Midbrain (tissue), 1 donor: ENCODE data around the gene ACSL1.
"Not testable (repeated sequence)": the region's sequence is repeated elsewhere in the genome, so short reads cannot be mapped to it uniquely, and the experiment has no call there.

ENCODE experiments used
- DNase-seq: peaks from one replicate; lab custom pipeline; 2025; lab: John Stamatoyannopoulos, UW

The ACSL1 gene

DNA sequence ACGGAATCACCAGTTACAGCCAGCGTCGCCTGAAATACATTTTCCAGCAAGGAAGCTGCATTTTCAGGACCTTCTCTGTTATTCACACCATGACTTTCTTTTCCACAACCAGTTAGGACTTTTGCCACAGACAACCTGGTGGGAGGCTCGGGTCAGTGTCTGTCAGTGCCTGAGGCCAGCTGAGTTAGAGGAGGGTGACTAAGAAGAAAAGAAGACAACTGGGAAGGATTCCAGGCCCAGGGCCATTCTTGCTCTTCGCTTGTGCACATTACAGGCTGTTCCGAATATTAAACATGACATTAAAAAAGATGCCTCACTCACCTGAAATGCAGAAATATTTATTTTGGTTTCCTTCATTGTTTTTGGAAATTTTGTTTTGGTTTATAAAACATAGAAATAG is 70.5 kb downstream of the ACSL1 start:
- DNase-seq = no peak

DNA sequence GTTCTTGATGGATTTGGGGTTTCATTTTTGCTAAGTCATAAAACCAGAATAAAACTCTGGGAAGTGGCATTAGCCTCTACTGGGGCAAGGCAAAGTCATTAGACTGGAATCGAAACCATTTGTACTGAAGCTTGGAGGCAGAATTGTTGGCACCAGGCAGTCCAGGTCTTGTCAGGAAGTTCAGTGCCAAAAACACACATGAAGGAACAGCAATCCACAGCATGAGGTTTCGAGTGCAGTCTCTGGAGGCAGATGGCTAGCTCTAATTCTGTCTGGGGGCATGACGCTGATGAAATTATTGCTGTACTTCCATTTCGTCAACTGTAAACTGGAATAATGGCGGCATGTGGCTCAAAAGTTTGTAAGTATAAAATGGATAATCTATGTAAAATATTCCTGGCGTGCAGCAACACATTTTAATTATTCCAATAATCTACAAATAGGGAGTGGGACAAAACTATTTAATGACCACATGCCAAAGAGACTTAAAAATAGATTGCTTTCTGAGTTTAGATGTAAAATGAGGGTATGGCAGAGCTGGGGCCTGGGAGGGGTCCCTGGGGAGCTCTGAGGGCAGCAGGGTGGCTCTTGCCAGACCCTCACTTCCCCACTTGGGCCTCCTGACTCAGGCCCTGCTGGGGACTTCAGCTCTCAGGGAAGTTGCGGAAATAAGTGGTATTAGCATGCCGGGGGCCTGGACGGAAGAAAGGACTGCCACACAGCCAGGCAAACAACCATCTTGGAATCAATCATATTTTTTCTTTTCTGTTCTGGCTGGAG is 73.1 kb downstream of the ACSL1 start:
- DNase-seq = no peak

DNA sequence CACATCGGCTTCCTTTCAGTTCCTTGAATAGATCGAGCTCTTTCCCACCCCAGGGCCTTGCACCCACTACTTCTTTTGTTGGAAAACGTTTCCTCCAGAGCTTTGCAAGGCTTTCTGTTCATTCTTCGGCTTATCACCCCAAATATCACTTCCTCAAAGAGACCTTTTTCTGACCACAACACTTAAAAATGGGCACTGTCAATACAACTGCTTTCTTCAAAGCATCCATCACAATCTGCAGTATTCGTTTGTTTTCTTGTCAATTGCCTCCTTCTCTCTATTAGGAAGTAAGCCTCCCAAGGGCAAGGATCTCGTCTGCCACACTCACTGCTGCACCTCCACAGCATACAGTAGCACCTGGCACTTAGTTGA is 74.2 kb downstream of the ACSL1 start:
- DNase-seq = no peak

DNA sequence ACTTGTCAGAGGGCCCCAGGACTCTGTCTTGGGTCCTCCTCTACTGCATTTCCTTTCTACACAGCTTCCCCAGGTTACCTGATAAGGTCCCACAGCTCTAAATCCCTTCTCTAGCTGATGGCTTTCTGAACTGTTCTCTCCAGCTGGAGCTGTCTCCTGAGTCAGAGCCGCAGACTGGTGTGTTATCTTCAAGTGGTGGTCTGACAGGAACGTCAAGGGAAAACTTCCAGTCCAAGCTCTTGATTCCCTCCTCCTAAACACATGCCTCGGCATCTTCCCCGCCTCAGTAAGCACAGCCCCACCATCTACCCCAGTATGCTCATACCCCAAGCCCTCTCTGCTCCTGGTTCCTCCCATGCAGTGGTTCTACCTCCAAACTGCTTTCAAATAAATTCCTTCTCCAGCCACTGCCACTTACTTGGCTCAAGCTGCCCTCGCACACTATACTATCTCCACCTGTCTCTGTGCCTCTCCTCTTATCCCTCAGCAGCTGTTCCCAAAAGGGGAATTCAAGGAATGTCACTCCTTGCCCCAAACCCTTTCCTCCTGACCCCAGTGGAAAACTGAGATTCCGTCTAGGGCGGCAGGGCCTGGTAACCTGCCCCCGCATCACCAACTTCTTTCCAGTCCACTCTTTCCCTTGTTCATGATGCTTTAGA is 74.7 kb downstream of the ACSL1 start:
- DNase-seq = no peak

DNA sequence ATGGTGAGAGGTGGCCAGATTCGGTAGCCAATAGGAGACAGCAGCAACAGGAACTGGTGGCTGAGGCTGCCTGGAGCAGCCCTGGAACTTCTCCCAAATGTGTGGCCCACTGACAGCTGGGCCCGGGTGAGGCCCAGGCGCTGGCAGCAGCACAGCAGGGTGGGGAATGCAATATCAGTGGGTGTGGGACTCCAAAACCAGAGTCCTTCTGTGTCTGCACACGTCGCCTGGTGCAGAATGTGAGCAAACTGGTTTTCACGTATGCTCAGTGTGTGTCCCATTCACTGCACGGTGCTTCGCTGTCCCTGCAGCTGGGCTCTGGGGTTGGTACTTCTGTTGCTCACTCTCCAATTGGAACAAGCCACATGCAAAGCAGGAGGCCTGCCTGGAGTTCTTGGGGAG is 77.5 kb downstream of the ACSL1 start:
- no peak for DNase-seq

DNA sequence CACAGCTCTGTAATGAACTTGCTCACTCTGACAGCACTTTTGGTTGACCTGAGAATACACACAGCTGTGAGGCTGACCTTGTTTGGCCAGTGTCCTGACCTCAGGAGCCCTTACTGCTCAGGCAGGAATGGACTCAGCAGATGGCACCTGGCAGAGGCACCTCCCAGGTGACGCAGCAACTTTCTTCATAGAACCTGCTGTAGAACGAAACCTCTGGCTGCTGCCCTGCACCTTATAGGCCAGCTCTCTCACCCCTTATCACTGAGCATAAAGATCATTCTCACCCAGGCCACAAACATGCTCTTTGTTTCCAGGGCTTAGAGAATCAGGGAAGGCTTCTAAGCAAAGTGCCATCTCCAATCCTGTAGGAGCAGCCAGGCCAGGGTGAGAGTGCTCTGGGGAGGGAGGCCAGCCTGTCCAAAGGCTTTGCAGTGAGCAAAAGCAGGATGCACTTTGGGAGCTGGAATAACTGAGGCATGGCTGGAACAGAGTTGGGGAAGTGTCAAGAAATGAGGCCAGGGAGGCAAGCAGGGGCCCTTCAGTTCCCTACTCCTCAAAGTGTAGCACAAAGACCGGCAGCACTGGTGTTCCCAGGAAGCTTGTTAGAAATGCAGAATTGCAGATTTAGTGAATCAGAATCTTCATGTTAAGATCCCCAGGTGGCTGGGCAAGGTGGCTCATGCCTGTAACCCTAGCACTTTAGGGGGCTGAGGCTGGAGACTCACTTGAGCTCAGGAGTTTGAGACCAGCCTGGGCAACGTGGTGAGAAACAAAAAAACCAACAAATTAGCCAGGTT is 78.5 kb downstream of the ACSL1 start:
- DNase-seq = no peak

DNA sequence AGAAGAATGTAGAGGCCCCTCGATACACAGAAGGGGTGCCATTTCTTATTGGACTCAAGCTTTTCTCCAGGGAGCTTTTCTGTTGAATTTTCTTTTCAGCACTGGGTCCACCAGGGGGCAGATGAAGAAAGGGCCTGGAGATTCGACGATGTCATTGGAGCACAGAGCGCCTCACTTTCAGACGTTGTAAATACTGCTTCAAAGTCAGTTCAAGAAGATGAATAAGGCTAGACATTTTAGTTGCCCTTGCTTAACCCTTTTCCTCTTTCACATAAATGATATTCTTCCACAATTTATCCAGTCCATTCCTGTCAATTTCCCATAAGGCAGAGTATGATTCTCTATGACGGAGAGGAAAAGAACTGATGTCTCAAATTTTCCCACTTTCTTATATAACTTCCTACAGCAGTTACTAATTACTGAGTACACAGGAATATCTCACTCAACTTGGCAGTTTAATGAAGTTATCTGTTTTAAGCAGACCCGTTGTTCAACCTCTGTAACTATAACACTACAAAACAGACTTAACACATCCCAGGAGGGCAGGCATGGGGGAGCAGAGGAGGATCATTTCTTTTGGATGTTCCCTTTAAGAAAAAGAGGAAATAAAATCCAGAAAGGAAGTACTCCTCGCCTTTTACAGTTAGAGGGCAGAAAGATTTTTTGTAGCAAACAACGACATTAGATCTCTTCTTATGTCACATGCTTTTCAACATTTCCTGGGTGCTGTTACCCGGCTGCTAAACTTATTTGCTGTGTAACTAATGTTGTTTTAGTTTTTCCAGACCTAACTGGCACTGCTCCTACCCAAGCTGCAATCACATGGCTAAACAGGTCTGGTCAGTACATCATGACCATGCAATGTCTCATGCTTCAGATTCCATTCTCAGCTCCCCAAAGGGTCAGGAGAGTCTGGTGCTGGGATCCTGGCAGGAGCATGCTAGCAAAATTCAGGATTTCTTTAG is 79.7 kb downstream of the ACSL1 start:
- DNase-seq = peak; percentile 77

DNA sequence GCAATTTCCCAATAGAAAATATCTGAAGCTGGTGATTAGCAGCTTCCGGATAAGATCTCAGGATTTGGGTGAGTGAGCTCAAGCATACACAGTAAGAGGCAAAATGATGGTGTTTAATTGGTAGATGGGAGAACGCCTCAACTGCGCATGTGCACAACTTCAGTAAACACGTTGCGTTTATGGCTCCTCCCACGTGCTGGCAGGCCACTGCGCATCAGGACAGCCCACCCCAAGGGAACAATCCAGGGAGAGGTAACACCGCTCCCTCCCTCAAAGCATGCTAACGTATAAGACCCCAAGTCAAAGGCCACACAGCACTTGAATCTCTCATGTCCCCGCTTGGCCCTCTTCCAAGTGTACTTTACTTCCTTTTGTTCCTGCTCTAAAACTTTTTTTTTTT is 81.5 kb downstream of the ACSL1 start:
- no peak for DNase-seq

DNA sequence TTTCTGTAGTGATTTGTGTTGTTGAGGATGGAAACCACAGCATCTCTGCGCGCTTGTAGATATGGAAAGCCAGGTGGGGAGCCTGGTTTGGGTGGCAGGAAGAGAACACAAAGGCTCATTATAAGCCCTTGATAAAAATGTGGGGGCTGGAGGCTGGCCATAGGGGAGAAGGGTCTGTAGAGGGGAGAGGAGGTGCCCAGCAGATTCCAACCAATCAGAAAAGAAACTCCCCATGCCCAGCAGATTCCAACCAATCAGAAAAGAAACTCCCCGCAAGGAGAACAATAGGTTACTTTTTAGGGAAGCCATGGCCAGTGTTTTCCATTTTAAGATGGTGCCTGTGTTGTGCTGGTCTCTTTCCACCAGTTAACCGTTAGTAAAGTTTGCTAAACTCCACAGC is 82.1 kb downstream of the ACSL1 start:
- DNase-seq = no peak

DNA sequence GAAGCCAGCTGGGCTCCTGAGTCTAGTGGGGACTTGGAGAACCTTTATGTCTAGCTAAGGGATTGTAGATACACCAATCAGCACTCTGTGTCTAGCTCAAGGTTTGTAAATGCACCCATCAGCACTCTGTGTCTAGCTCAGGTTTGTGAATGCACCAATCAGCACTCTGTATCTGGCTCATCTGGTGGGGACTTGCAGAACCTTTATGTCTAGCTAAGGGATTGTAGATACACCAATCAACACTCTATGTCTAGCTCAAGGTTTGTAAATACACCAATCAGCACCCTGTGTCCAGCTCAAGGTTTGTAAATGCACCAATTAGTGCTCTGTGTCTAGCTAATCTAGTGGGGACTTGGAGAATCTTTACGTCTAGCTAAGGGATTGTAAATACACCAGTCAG is 84.1 kb downstream of the ACSL1 start:
- not testable (repeated sequence) for DNase-seq

DNA sequence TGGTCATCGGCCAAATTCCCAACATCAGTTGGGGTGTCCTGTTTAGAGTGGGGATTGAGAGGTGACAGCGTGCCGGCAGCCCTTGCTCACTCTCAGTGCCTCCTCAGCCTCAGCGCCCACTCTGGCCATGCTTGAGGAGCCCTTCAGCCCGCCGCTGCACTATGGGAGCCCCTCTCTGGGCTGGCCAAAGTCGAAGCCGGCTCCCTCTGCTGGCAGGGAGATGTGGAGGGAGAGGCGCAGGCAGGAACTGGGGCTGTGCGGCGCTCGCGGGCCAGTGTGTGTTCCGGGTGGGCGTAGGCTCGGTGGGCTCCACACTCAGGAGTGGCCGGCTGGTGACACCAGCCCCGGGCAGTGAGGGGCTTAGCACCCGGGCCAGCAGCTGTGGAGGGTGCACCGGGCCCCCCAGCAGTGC is 84.8 kb downstream of the ACSL1 start:
- DNase-seq = no peak

DNA sequence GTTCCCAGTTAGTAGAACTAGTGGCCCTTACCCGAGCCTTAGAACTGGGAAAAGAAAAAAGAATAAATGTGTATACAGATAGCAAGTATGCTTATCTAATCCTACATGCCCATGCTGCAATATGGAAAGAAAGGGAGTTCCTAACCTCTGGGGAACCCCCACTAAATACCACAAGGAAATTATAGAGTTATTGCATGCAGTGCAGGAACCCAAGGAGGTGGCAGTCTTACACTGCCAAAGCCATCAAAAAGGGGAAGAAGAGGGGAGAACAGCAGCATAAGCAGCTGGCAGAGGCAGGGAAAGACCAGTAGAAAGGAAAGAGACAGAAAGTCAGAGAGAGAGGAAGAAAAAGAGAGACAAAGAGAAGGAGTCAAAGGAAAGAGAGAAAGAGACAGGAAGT is 86.2 kb downstream of the ACSL1 start:
- not testable (repeated sequence) for DNase-seq

DNA sequence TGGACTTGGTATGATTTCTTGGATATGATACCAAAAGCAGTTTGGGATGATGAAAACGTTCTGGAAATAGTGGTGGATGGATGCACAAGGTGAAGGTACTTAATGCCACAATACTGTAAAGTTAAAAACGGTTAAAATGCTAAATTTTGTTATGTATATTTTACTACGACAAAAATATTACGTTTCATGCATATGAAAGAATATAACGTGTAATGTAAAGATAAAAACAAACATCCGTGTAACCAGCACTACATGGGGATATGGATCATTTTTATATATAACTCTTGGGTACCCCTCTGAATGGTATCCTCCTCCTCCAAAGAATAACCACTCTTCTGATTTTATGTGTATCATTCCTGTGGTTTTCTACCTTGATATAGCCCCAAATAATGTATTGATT is 91.0 kb downstream of the ACSL1 start:
- DNase-seq = no peak

DNA sequence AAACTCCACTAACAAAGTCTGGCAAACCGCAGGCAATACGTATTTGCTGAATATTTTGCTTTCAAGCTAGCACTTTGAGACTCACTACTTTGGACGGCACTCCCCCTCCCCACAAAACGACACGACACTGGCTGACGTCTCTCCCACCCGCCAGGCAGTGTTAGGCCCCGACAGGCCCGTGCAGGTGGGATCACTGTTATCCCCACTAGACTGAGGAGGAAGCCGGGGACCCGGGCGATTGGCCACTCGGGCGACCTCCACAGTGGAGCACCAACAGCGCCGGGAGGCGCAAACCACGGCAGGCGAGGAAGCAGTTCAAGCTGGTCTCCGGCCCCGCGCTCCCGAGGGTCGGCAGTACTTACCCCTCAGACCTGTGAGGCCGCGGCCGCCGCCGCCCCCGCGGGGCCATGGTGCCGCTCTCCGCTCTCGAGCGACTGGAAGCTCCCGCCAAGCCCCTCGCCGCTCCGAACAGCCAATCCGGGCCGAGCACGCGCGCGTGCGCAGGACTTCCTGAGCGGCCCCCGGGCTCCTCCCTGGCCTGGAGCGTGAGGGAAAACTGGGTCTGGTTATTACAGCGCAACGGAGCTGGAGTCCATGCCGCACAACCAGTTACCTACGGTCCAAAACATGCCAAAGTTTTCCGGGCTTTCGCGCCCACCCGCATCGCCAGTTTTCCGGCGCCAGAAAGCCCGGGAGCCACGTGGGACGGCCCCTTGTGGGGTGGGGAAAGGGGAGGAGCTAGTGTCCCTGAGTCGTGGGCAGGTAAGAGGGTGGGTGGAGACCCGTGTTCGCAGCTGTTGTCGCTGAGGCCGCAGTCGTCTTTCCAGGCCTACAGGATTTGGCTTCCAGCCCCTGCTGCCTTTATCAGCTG is 91.9 kb downstream of the ACSL1 start, which contains the start of gene CENPU:
Gene CENPU, minus strand, starts transcription at position 443 of the 871 bp plus-strand sequence. Its CDS starts 34 bp downstream, at position 409.
- peak; percentile 99 for DNase-seq

DNA sequence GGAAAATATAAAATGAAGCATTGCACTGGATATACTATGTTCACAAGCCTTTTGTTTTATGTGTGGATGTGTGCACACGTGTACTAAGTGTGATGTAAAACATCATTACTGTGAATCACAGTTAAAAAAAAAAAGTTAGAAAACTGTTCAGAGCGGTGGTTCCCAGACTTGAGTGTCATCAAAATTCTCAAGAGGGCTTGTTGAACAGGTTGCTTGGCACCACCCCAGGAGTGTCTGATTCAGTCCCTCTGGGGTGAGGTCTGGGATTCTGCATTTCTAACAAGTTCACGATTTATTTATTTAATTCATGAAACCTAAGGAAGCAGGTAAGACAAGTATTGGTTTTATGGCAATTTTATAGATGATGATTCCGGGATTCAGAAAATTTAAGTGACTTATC is 93.6 kb downstream of the ACSL1 start:
- no peak for DNase-seq

DNA sequence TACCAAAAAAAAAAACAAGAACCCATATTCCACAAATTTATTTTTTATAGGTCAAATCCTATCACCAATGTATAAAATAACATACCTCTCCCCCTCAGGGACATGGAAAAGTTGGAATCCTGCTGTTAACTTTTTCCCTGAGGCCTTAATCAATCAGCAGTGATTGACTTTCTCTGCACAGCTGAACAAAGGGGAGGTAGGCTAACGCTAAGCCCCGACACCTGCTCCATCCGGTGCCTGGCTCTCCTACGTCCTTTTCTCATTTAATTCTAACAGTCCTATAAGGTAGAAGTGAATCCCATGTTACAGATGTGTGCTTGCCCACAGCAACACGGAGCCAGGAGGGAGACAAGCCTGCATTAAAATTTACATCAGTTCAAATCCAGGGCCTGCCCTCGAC is 94.7 kb downstream of the ACSL1 start:
- no peak for DNase-seq

DNA sequence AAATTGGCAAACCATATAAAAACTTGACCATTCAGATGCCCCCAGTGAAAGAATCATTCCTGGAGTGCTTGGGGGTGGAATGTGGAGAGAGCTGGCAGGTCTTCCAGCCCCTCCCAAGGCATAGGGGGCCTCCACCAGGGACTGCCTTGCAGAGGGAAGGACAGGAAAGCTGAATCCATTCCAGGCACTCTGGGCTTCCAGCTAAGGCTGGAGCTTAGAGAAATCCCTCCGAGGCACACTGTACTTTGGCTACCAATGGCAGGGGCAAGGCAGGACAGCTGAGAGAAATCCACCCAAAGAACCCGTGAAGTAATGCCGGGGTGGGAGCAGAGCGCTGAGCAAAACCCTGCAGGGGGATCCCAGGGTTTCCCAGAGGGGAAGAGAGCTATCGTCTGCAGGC is 95.8 kb downstream of the ACSL1 start:
- DNase-seq = no peak

DNA sequence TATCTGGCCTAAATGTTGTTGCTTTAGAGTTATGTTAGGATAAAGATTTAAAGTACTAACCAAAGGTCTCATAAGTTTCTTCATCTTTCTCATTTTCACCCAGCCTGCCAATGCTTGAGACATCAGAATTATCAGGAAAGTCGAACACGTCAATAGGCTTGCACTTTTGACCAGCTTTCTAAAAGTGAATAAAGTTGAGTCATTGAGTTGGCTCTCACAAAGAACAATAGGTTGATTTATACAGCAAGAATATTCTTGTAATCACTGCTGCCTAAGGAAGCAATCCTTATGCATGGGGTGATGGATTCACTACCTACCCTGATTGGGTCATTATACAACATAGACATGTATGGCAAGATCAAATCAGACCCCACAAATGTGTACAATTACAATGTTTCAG is 96.9 kb downstream of the ACSL1 start:
- DNase-seq = no peak

DNA sequence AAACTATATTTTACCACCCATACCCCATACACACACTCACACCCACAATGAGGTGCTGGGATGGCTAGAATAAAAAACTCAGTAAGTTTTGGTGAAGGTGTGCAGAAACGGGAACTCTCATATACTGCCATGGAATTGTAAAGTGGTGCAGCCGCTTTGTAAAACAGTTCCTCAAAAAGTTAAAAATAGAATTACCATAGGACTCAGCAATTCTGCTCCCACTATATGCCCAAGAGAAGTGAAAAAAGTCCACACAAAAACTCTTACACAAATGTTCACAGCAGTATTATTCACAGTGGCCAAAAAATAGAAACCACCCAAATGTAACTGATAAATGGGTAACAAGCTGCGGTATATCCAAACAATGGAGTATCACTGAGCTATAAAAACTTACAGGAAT is 98.3 kb downstream of the ACSL1 start:
- no peak for DNase-seq

DNA sequence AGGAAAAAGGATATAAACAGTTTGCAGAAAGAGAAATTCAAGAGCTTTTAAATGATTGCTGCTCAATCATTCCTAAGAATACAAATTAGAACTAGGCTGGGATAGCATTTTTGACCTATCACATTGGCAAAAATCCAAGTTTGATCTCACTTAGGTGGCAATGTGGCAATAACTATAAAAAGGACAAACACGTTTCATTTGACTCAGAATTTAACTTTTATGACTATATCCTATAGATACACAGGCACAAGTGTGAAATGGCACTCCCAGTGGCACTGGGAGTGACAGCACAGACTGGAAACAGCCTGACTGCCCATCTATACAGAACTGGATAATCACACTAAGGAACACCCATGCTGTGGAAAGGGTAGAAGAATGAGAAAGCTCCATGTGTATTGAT is 103.0 kb downstream of the ACSL1 start:
- no peak for DNase-seq

DNA sequence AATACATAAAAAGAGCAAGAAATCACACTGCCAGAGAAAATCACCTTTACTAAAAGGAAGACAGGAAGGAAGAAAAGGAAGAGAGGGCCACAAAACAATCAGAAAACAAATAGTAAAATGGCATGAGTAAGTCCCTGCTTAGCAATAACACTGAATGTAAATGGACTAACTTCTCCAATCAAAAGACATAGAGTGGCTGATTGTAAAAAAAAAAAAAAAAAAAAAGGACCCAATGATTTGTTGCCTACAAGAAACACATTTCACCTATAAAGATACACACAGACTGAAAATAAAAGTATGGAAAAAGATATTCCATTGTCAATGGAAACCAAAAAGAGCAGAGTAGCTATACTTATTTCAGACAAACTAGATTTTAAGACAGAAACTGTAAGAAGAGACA is 104.5 kb downstream of the ACSL1 start:
- DNase-seq = no peak
